Keratinocyte (primary cell): ENCODE measurements around the gene ANKRD13D. TPM values are rescaled to one million over a fixed set of nuclear protein-coding genes. Genes with fewer than 3 reads are reported as not detected.

Experiments used
- DNase-seq: peaks from one replicate; pipeline ENCODE4 v3.0.0-alpha.2; 2011; ENCODE audit warnings: low read depth, missing footprints, low spot score
- FAIRE-seq: peaks from 2 replicates; lab custom pipeline; 2011; peaks lifted over from hg19 to GRCh38; lab: Jason Lieb, UNC
- H2AFZ ChIP-seq: 2 replicates; pipeline ENCODE4 v1.6.0; 2012; ENCODE audit warnings: low read length, control low read depth, inconsistent platforms; ENCODE audit not compliant: control insufficient read depth
- H3K27ac ChIP-seq: 2 replicates; pipeline ENCODE4 v1.5.1; 2011; ENCODE audit warnings: low read length; ENCODE audit not compliant: control insufficient read depth, insufficient read depth
- H3K27me3 ChIP-seq: 3 replicates; pipeline ENCODE4 v1.6.0; 2011; ENCODE audit warnings: low read length; ENCODE audit not compliant: control insufficient read depth, insufficient read depth; ENCODE audit errors: extremely low read depth
- H3K36me3 ChIP-seq, 2 experiments: 2 replicates in 1 of 2; 3 replicates in 1 of 2; pipeline ENCODE4 v1.5.1; 2011; ENCODE audit warnings: low read length in 2 of 2, mild to moderate bottlenecking in 1 of 2; ENCODE audit not compliant: control insufficient read depth in 2 of 2, insufficient read depth in 2 of 2; ENCODE audit errors: extremely low read depth in 1 of 2
- H3K4me1 ChIP-seq: 3 replicates; pipeline ENCODE4 v1.5.1; 2011; ENCODE audit warnings: low read length; ENCODE audit not compliant: control insufficient read depth, insufficient read depth; ENCODE audit errors: extremely low read depth
- H3K4me2 ChIP-seq: 3 replicates; pipeline ENCODE4 v1.6.0; 2011; ENCODE audit warnings: low read depth, low read length; ENCODE audit not compliant: control insufficient read depth, insufficient read depth; ENCODE audit errors: extremely low read depth
- H3K4me3 ChIP-seq, 3 experiments: fragments of 200-600 bp in 1 of 3; sonication (generic) in 1 of 3; 2 replicates in 2 of 3; 3 replicates in 1 of 3; pipeline ENCODE4 v1.5.1; 2011 to 2016; ENCODE audit warnings: low read length in 3 of 3, mild to moderate bottlenecking in 3 of 3, control low read depth in 2 of 3, inconsistent platforms in 1 of 3, low read depth in 1 of 3, mixed read lengths in 1 of 3, mixed run types in 1 of 3, moderate library complexity in 1 of 3; ENCODE audit not compliant: control insufficient read depth in 2 of 3, insufficient read depth in 2 of 3; ENCODE audit errors: extremely low read depth in 1 of 3
- H3K79me2 ChIP-seq: 2 replicates; pipeline ENCODE4 v1.6.0; 2012; ENCODE audit warnings: low read length; ENCODE audit not compliant: control insufficient read depth, insufficient read depth
- H3K9ac ChIP-seq: 3 replicates; pipeline ENCODE4 v1.6.0; 2011; ENCODE audit warnings: low read length; ENCODE audit not compliant: control insufficient read depth, insufficient read depth; ENCODE audit errors: extremely low read depth
- H3K9me1 ChIP-seq: 3 replicates; pipeline ENCODE4 v1.6.0; 2011; ENCODE audit warnings: low read length; ENCODE audit not compliant: control insufficient read depth, insufficient read depth; ENCODE audit errors: extremely low read depth
- H3K9me3 ChIP-seq: 2 replicates; pipeline ENCODE4 v1.5.1; 2012; ENCODE audit warnings: low read depth, low read length; ENCODE audit not compliant: control insufficient read depth
- H4K20me1 ChIP-seq: 3 replicates; pipeline ENCODE4 v1.6.0; 2011; ENCODE audit warnings: low read length; ENCODE audit not compliant: control insufficient read depth, insufficient read depth; ENCODE audit errors: extremely low read depth
- CTCF ChIP-seq, 3 experiments: IDR thresholded peaks in 1 of 3; conservative IDR thresholded peaks in 1 of 3; optimal IDR thresholded peaks in 1 of 3; 2 replicates in 2 of 3; 3 replicates in 1 of 3; pipeline versions ENCODE3 to v1.5.1; 2011; ENCODE audit warnings: low read length in 3 of 3, mild to moderate bottlenecking in 3 of 3, moderate library complexity in 2 of 3, control low read depth in 1 of 3, inconsistent platforms in 1 of 3; ENCODE audit not compliant: insufficient read depth in 2 of 3; ENCODE audit errors: extremely low read depth in 1 of 3
- EZH2 ChIP-seq: IDR thresholded peaks from one replicate; pipeline ENCODE4 v1.6.1; 2012; ENCODE audit warnings: inconsistent platforms, mild to moderate bottlenecking, low read length, moderate library complexity
- dilution Hi-C: fragments of 300-500 bp; cut with MboI; formaldehyde crosslinking; loops from one replicate; pipeline ENCODE4 v1.7.0; 2020; ENCODE audit warnings: low sequenced_read_pairs; ENCODE audit not compliant: extremely low pct_ligation_motif_present
- polyA plus RNA-seq, 5 experiments: library from polyadenylated mRNA; depleted of rRNA in 3 of 5; stranded (reverse) in 3 of 5; stranded (forward) in 1 of 5; unstranded in 1 of 5; fragments of >200 nt; gene quantifications; 1 replicate in 1 of 5; 2 replicates in 3 of 5; 3 replicates in 1 of 5; pipeline versions ENCODE4 v1.2.1 to v1.2.3, GENCODE V29; 2011 to 2012; ENCODE audit warnings: missing spikeins in 2 of 5, low read depth in 1 of 5, low replicate concordance in 1 of 5

Gene ANKRD13D
- polyA plus RNA-seq, 1 donor (not counting 4 experiments of a cell fraction or from before 2014, with no cell fraction given): 25.0 TPM

- H3K4me2 ChIP-seq: no peak overlapping the region
- FAIRE-seq: no peak
Measured at GRCh38 chr11:67349036-67349435, 59.9 kb downstream of the ANKRD13D start.

GRCh38 chr11:67349457-67349856, 60.4 kb downstream of the ANKRD13D start:
- Histone ChIP-seq H3K36me3 (peaks cover 0 to 6% of the 10 kb centered on the region in 2 experiments), H3K79me2 (peaks cover 8% of the 10 kb centered on the region), H3K27me3 (no peaks in the 10 kb centered on the region), H4K20me1 (no peaks in the 10 kb centered on the region), H3K4me1 (peaks cover 41% of the 10 kb centered on the region), H3K4me2 (no peak overlapping the region), H3K4me3 (no peak overlapping the region), H3K9ac (no peak overlapping the region), H2AFZ (no peak overlapping the region), H3K9me3 (no peaks in the 10 kb centered on the region), H3K27ac (no peak overlapping the region), H3K9me1 (peaks cover 3% of the 10 kb centered on the region)
- FAIRE-seq (no peak), DNase-seq (no peak)
- TF ChIP-seq EZH2 (no peak), CTCF (optimal IDR thresholded peaks at IDR 0.05 in 1 of 3, IDR thresholded peaks at IDR 0.05 in 1 of 3, conservative IDR thresholded peaks at IDR 0.05 in 1 of 3; ENCODE audit: extremely low read depth in 1 of 3, insufficient read depth in 2 of 3, low read length in 3 of 3) (no peak)
- dilution Hi-C loops: no loop called here

More at GRCh38 chr11:67349036-67349435, 59.9 kb downstream of the ANKRD13D start:
- Histone ChIP-seq H3K79me2 (peaks cover 8% of the 10 kb centered on the region), H3K36me3 (peaks cover 0 to 6% of the 10 kb centered on the region in 2 experiments), H3K4me3 (no peak overlapping the region), H3K27me3 (no peaks in the 10 kb centered on the region), H2AFZ (no peak overlapping the region), H3K9me1 (peaks cover 3% of the 10 kb centered on the region), H3K27ac (no peak overlapping the region), H4K20me1 (no peaks in the 10 kb centered on the region), H3K4me1 (peaks cover 36% of the 10 kb centered on the region), H3K9me3 (no peaks in the 10 kb centered on the region), H3K9ac (no peak overlapping the region)
- no peak for DNase-seq
- dilution Hi-C loops: no loop called here
- TF ChIP-seq CTCF (optimal IDR thresholded peaks at IDR 0.05 in 1 of 3, IDR thresholded peaks at IDR 0.05 in 1 of 3, conservative IDR thresholded peaks at IDR 0.05 in 1 of 3; ENCODE audit: extremely low read depth in 1 of 3, insufficient read depth in 2 of 3, low read length in 3 of 3) (no peak), EZH2 (no peak)
